Activated naive CD4-positive, alpha-beta T cell treated with anti-CD3 and anti-CD28 coated beads, Interleukin-2, amount 10 ng/mL, durations not matched to agents 7 days and 5 days (primary cell): ENCODE measurements around the gene ASIC4.

Source experiments
- CTCF ChIA-PET: fragments of 350-600 bp; sonication (Branson Sonifier 250); formaldehyde crosslinking; loops from one replicate; lab custom pipeline; 2021; ENCODE audit warnings: antibody characterized with exemption; lab: Charles Lee
- DNase-seq: peaks from one replicate; pipeline ENCODE4 v3.0.0-alpha.2; 2020
- H3K27ac Mint-ChIP-seq: one replicate; pipeline ENCODE4 v1.8.0; 2021; ENCODE audit warnings: mild to moderate bottlenecking, moderate library complexity, mixed read lengths
- H3K27me3 Mint-ChIP-seq: one replicate; pipeline ENCODE4 v1.8.0; 2021; ENCODE audit warnings: mild to moderate bottlenecking, mixed read lengths
- H3K36me3 Mint-ChIP-seq: one replicate; pipeline ENCODE4 v1.8.0; 2021; ENCODE audit warnings: mixed read lengths
- H3K4me1 Mint-ChIP-seq: one replicate; pipeline ENCODE4 v1.8.0; 2021; ENCODE audit warnings: mixed read lengths
- H3K4me3 Mint-ChIP-seq: one replicate; pipeline ENCODE4 v1.8.0; 2021; ENCODE audit warnings: mild to moderate bottlenecking, moderate library complexity, mixed read lengths
- H3K9me3 Mint-ChIP-seq: one replicate; pipeline ENCODE4 v1.8.0; 2021; ENCODE audit warnings: mixed read lengths

ASIC4 gene

GRCh38 chr2:219532378-219532649, 18.0 kb downstream of the ASIC4 start:
- no peaks in the 10 kb centered on the region for H3K4me1 Mint-ChIP-seq
- H3K9me3 Mint-ChIP-seq = no peaks in the 10 kb centered on the region
- no peak overlapping the region for H3K4me3 Mint-ChIP-seq
- DNase-seq = no peak
- H3K27me3 Mint-ChIP-seq = peaks cover 55% of the 10 kb centered on the region
- CTCF ChIA-PET = interaction anchor here (0.7 to 10.9 kb wide), 4 partner anchors 9 to 130 kb away, joined by 4 to 131 read pairs (median 96); a partner anchor contains a TSS
- no peaks in the 10 kb centered on the region for H3K36me3 Mint-ChIP-seq
- H3K27ac Mint-ChIP-seq = no peak overlapping the region

DNA sequence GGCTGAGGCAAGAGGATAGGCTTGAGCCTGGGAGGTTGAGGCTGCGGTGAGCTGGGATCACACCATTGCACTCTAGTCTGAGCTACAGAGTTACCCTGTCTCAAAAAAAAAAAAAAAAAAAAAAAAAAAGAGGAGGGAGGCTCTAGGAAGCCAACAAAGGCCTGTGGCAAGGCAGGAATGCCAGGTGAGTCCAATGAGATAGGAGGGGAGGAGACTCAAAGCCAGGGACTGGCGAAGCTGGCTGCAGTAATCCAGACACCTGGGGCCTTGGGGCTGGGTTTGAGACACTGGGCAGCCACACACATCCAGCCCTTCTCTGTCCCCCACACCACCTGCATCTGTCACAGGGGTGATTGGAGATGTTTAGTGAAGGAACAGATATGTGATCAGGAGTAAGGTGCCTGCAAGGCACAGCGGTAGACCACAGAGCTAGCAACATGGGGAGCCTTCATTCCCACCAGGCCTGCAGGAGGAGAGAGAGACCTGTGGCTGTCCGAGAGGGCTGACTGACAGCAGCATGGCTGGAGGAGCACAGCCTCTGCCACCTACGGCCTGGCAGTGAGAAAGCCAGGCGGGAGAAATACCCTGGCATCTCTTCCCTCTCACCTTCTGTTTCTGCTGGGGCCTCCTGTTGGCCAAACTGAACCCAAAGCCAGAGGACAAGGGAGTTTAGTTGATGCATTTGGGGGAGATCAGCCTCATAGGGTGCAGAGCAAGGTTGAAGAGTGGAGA, 19.8 kb downstream of the ASIC4 start:
- Mint-ChIP-seq H3K9me3 (no peaks in the 10 kb centered on the region), H3K27ac (no peak overlapping the region), H3K27me3 (peaks cover 37% of the 10 kb centered on the region), H3K4me1 (no peaks in the 10 kb centered on the region), H3K36me3 (peaks cover 2% of the 10 kb centered on the region), H3K4me3 (no peak overlapping the region)
- DNase-seq = no peak
- CTCF ChIA-PET = interaction anchor here (0.8 to 10.9 kb wide), 5 partner anchors 38 to 132 kb away, joined by 3 to 126 read pairs (median 5); a partner anchor contains a TSS

DNA sequence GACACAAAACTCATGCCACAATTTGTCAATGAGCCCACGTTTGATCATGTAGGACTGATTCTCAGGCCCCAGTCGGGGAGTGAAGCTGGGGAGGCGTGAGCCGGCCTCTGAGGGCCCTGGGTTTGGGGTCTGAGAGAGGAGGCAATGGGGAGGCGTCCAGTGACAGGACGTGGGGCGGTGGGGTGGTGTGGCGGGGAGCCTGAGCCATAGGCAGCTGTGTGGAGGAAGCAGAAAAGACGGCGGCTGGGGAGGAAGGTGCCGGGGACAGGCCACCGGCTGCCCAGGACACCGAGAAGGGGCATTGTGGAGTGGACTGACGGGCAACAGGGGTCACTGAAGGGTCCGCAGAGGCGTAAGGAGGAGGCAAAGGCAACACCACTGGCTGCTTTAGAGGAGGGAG, 22.1 kb downstream of the ASIC4 start:
- H3K36me3 Mint-ChIP-seq = peaks cover 4% of the 10 kb centered on the region

GRCh38 chr2:219536967-219537366, 22.7 kb downstream of the ASIC4 start:
- no peaks in the 10 kb centered on the region for H3K9me3 Mint-ChIP-seq
- peaks cover 4% of the 10 kb centered on the region for H3K4me1 Mint-ChIP-seq
- DNase-seq = no peak
- no peak overlapping the region for H3K4me3 Mint-ChIP-seq
- H3K36me3 Mint-ChIP-seq = peaks cover 4% of the 10 kb centered on the region
- no peak overlapping the region for H3K27ac Mint-ChIP-seq
- CTCF ChIA-PET = no interaction called here
- H3K27me3 Mint-ChIP-seq = peaks cover 10% of the 10 kb centered on the region

More for the DNA sequence above, 22.1 kb downstream of the ASIC4 start:
- no peak for DNase-seq
- peaks cover 15% of the 10 kb centered on the region for H3K27me3 Mint-ChIP-seq
- H3K27ac Mint-ChIP-seq = no peak overlapping the region
- no peak overlapping the region for H3K4me3 Mint-ChIP-seq
- peaks cover 1% of the 10 kb centered on the region for H3K4me1 Mint-ChIP-seq
- CTCF ChIA-PET = no interaction called here
- no peaks in the 10 kb centered on the region for H3K9me3 Mint-ChIP-seq

DNA sequence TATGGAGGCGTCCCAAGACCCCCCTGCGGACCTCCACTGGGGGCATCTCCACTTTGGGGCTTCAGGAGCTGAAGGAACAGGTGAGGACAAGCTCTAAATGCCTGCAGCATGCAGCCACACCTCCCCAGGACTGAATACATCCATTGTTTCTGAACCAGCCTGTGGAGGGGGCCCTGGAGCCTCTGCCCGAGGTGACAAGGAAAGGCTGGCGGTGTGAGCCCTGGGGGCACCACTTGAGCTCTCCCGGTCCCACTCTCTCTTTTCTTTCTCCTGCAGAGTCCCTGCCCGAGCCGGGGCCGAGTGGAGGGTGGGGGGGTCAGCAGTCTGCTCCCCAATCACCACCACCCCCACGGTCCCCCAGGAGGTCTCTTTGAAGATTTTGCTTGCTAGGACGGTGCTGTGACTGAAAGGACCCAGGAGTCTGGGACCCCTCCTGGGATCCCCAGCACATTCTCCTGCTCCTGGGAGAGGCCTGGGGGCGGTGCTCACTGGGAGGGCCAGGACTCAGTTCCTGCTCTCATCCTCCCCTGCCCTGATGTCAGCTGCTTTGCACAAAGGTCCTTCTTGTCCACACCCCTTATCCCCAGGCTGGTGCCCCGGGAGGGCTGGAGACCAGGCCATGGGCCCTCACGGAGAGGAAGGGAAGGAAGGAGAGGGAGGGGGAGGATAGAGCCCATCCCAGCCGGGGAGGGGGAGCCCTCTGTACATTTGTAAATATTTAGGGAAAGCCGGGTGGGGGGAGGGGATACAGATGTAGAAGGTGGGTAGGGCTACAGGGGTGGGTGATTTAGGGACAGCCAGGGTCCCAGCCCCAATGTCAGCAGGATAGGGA, 23.6 kb downstream of the ASIC4 start:
- no peak overlapping the region for H3K27ac Mint-ChIP-seq
- peaks cover 8% of the 10 kb centered on the region for H3K27me3 Mint-ChIP-seq
- DNase-seq = no peak
- H3K4me1 Mint-ChIP-seq = peaks cover 13% of the 10 kb centered on the region
- H3K9me3 Mint-ChIP-seq = no peaks in the 10 kb centered on the region
- CTCF ChIA-PET = interaction anchor here (0.6 to 1.2 kb wide), 2 partner anchors 10 to 105 kb away, joined by 3 read pairs; no protein-coding TSS in a partner anchor
- peaks cover 4% of the 10 kb centered on the region for H3K36me3 Mint-ChIP-seq
- H3K4me3 Mint-ChIP-seq = no peak overlapping the region

DNA sequence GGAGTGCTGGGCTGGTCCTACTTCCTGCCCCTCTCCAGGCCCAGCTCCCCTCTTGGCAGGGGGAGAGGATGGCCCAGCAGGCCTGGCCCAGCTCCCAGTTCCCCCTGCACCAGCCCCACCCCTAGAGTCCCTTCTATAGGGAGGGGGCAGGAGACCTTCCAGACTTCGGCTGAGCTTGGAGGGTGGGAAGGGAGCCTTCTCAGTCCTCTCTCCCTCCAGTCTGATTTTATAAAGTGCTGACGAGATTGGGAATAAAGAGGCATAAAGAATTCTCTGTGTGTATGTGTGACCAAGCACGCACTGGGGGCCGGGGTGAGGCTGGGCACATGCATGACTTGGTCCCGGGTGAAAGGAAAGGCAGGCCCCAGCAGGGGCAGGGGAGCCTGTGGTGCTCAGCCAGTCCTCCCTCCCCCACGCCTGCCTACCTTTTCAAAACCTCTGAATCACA, 24.2 kb downstream of the ASIC4 start:
- H3K36me3 Mint-ChIP-seq = peaks cover 4% of the 10 kb centered on the region
- no peaks in the 10 kb centered on the region for H3K9me3 Mint-ChIP-seq
- peaks cover 5% of the 10 kb centered on the region for H3K27me3 Mint-ChIP-seq
- H3K27ac Mint-ChIP-seq = no peak overlapping the region
- CTCF ChIA-PET = interaction anchor here (1.2 to 3.9 kb wide), 5 partner anchors 10 to 150 kb away, joined by 3 to 35 read pairs (median 8); a partner anchor contains a TSS
- no peak overlapping the region for H3K4me3 Mint-ChIP-seq
- DNase-seq = no peak
- H3K4me1 Mint-ChIP-seq = peaks cover 14% of the 10 kb centered on the region

- H3K27ac Mint-ChIP-seq = no peak overlapping the region
- H3K4me1 Mint-ChIP-seq = peaks cover 15% of the 10 kb centered on the region
- no peak for DNase-seq
- peaks cover 11% of the 10 kb centered on the region for H3K27me3 Mint-ChIP-seq
- no peaks in the 10 kb centered on the region for H3K9me3 Mint-ChIP-seq
- H3K4me3 Mint-ChIP-seq = no peak overlapping the region
- CTCF ChIA-PET = interaction anchor here (1.1 to 3.9 kb wide), 8 partner anchors 9 to 163 kb away, joined by 3 to 72 read pairs (median 12); a partner anchor contains a TSS
- peaks cover 4% of the 10 kb centered on the region for H3K36me3 Mint-ChIP-seq
These were observed 24.9 kb downstream of the ASIC4 start for GRCh38 chr2:219538956-219539788.

DNA sequence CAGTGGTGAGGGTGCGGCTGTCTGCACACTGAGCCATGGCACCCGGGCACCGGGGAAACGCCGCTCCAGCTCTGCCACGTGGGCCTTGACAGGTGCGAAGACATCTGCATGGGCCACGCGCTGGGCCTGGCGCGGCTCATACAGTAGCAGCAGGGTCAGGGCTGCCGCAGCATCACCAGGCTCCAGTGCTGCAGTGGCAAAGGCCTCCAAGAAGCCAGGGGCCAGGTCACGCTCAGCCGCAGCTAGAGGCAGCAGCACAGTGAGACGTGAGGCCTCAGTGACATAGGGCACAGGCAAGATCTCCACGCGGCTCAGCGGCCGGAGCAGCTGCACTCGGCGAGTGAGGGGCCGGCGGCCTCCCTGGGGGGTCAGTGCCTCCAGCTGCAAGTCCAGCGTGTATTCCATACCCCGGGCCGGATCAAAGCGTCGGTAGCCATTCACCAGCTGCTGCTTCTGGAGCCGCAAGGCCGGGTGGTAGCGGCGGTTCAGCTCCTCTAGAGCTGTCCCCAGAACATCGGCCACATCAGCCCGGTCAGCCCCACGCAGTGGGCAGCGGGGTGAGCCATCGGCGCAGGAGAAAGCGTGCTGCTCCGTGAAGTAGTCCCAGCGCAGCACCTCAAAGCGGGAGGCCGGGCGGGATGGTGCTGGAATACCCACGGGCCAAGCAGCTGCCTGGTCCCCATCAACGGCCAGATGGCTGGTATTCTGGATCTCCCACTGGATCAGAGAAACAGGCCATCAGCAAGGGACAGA, 25.8 kb downstream of the ASIC4 start:
- no peak for DNase-seq
- no peak overlapping the region for H3K27ac Mint-ChIP-seq
- H3K9me3 Mint-ChIP-seq = no peaks in the 10 kb centered on the region
- CTCF ChIA-PET = interaction anchor here (0.7 to 3.9 kb wide), 26 partner anchors 8 to 162 kb away, joined by 3 to 72 read pairs (median 4); partner anchors contain the start of gene STK11IP
- H3K4me1 Mint-ChIP-seq = peaks cover 23% of the 10 kb centered on the region
- H3K4me3 Mint-ChIP-seq = no peak overlapping the region
- peaks cover 4% of the 10 kb centered on the region for H3K36me3 Mint-ChIP-seq
- H3K27me3 Mint-ChIP-seq = peaks cover 20% of the 10 kb centered on the region

- Mint-ChIP-seq H3K27me3 (peaks cover 29% of the 10 kb centered on the region), H3K4me1 (peaks cover 23% of the 10 kb centered on the region), H3K4me3 (peak overlapping the region; percentile 28), H3K36me3 (peaks cover 4% of the 10 kb centered on the region), H3K27ac (no peak overlapping the region), H3K9me3 (no peaks in the 10 kb centered on the region)
- CTCF ChIA-PET = interaction anchor here (0.6 to 3.9 kb wide), 38 partner anchors 9 to 162 kb away, joined by 3 to 72 read pairs (median 4); partner anchors contain the start of gene STK11IP
- no peak for DNase-seq
These were observed 26.7 kb downstream of the ASIC4 start for GRCh38 chr2:219540784-219541504.

DNA sequence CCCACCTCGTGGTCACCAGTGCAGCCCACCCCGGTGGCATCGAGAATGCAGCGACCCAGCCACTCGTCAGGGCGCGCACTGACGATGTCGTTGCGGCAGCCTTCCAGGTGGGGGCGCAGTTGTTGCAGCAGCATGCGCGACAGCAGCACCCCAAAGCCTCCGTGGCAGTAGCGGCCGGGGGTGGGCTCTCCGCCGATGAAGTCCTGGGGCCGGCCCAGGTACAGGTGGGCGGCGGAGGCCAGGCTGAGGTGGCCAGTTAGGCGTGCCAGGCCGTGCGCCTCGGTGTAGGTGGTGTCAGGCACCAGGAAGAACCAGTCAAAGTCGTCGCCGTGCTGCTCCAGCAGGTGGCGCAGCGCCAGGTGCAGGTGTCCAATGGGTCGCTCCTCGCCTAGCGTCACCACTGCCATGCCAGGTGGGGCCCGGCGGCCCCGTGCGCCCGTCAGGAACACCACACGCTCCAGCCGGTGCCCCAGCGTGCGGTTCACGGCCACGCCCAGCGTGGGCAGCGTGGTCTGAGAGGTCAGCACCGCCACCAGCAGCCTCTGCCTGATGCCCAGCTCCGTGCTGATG, 27.4 kb downstream of the ASIC4 start:
- H3K27ac Mint-ChIP-seq = peak overlapping the region; percentile 7
- peak; percentile 90 for DNase-seq
- peaks cover 35% of the 10 kb centered on the region for H3K27me3 Mint-ChIP-seq
- CTCF ChIA-PET = interaction anchor here (0.6 to 3.9 kb wide), 42 partner anchors 9 to 162 kb away, joined by 3 to 72 read pairs (median 4); partner anchors contain the start of gene STK11IP
- peaks cover 4% of the 10 kb centered on the region for H3K36me3 Mint-ChIP-seq
- H3K4me3 Mint-ChIP-seq = peak overlapping the region; percentile 73
- H3K4me1 Mint-ChIP-seq = peaks cover 23% of the 10 kb centered on the region
- no peaks in the 10 kb centered on the region for H3K9me3 Mint-ChIP-seq

DNA sequence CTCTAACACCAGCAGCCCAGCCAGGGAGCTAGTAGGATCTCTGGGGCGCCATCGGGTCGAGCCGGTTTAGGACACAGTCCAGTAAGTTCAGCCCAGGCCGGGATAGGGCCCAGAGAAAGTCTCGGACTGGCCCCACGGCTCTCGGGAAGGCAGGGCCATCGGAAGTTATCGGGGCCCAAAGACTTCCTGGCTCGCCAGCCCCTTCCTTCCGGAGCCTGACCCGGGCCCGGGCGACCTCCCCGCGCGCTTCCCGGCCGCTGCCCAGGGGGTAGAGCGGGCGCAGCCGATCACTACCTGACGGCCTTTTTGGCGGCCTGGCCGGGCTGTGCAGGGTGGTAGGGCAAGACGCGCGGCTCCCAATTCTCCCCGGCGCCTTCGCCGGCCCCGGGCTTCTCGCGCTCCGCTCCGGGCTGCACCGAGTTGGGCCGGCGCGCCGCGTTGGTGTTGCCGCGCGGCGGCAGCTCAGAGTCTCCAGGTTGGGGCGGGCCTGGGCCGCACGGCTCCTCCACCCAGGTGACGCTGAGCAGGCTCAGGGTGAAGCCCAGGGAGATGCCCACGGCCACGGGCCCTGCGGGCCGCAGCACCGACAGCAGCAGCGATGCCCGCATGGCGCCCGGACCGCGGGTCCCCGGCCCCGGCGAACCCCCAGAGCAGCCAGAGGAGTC, 28.8 kb downstream of the ASIC4 start:
- no peak for DNase-seq
- Mint-ChIP-seq H3K36me3 (peaks cover 4% of the 10 kb centered on the region), H3K27me3 (peaks cover 35% of the 10 kb centered on the region), H3K4me1 (peaks cover 23% of the 10 kb centered on the region), H3K9me3 (no peaks in the 10 kb centered on the region), H3K27ac (peak overlapping the region; percentile 86), H3K4me3 (peak overlapping the region; percentile 73)
- CTCF ChIA-PET = interaction anchor here (0.6 to 2.4 kb wide), 6 partner anchors 10 to 146 kb away, joined by 3 to 23 read pairs (median 6); no protein-coding TSS in a partner anchor
